ENCODE data around the gene NIPAL1.
"Not testable (repeated sequence)": the region's sequence is repeated elsewhere in the genome, so short reads cannot be mapped to it uniquely, and the experiment has no call there.

The NIPAL1 gene

GRCh38 chr4:48008021-48008596 lies 8.5 kb upstream of the NIPAL1 start:
- no peaks in the 10 kb centered on the region for H3K27me3 ChIP-seq (ENCODE audit: insufficient read depth, low read length, poor library complexity)
- H3K4me1 ChIP-seq (ENCODE audit: insufficient read depth, low read length) = no peaks in the 10 kb centered on the region
- H3K36me3 ChIP-seq (ENCODE audit: insufficient read depth, low read length) = no peaks in the 10 kb centered on the region
- H3K9ac ChIP-seq (ENCODE audit: low read depth, low read length) = no peak overlapping the region
- H4K20me1 ChIP-seq (ENCODE audit: insufficient read depth, low read length) = no peaks in the 10 kb centered on the region
- no peaks in the 10 kb centered on the region for H3K79me2 ChIP-seq (ENCODE audit: insufficient read depth, low read length)
- TF ChIP-seq EZH2 (IDR thresholded peaks at IDR 0.05; ENCODE audit: borderline replicate concordance, low read depth, low read length, severe bottlenecking) (no peak), CTCF (IDR thresholded peaks at IDR 0.05; ENCODE audit: borderline replicate concordance, extremely low read depth, low read length, poor library complexity, severe bottlenecking) (no peak)
- no peak overlapping the region for H3K4me2 ChIP-seq (ENCODE audit: insufficient read depth, low read length)
- no peak for DNase-seq
- no peak overlapping the region for H2AFZ ChIP-seq (ENCODE audit: low read depth, low read length)
- H3K9me3 ChIP-seq (ENCODE audit: insufficient read depth, low read length, severe bottlenecking) = peaks cover 12% of the 10 kb centered on the region
- ATAC-seq (ENCODE audit: insufficient read depth, low read depth) = no peak
- H3K27ac ChIP-seq (ENCODE audit: low read length) = no peak overlapping the region
- H3K4me3 ChIP-seq (ENCODE audit: low read depth in 1 of 2, low read length in 2 of 2) = no peak overlapping the region

GRCh38 chr4:48010906-48011305 lies 5.7 kb upstream of the NIPAL1 start:
- not testable (repeated sequence) for H3K4me2 ChIP-seq (ENCODE audit: insufficient read depth, low read length); H3K27ac ChIP-seq (ENCODE audit: low read length); H2AFZ ChIP-seq (ENCODE audit: low read depth, low read length)

GRCh38 chr4:48011722-48012121 lies 4.8 kb upstream of the NIPAL1 start:
- DNase-seq (no peak), ATAC-seq (ENCODE audit: insufficient read depth, low read depth) (no peak)
- Histone ChIP-seq H3K4me1 (ENCODE audit: insufficient read depth, low read length) (no peaks in the 10 kb centered on the region), H3K79me2 (ENCODE audit: insufficient read depth, low read length) (no peaks in the 10 kb centered on the region), H4K20me1 (ENCODE audit: insufficient read depth, low read length) (no peaks in the 10 kb centered on the region), H3K9ac (ENCODE audit: low read depth, low read length) (no peak overlapping the region), H3K9me3 (ENCODE audit: insufficient read depth, low read length, severe bottlenecking) (peaks cover 12% of the 10 kb centered on the region), H3K27ac (ENCODE audit: low read length) (no peak overlapping the region), H2AFZ (ENCODE audit: low read depth, low read length) (no peak overlapping the region), H3K4me2 (ENCODE audit: insufficient read depth, low read length) (no peak overlapping the region), H3K27me3 (ENCODE audit: insufficient read depth, low read length, poor library complexity) (no peaks in the 10 kb centered on the region), H3K36me3 (ENCODE audit: insufficient read depth, low read length) (no peaks in the 10 kb centered on the region), H3K4me3 (ENCODE audit: low read depth in 1 of 2, low read length in 2 of 2) (no peak overlapping the region)
- TF ChIP-seq CTCF (IDR thresholded peaks at IDR 0.05; ENCODE audit: borderline replicate concordance, extremely low read depth, low read length, poor library complexity, severe bottlenecking) = no peak
- TF ChIP-seq EZH2 (IDR thresholded peaks at IDR 0.05; ENCODE audit: borderline replicate concordance, low read depth, low read length, severe bottlenecking) = no peak

More at GRCh38 chr4:48010906-48011305, 5.7 kb upstream of the NIPAL1 start:
- not testable (repeated sequence) for H3K79me2 ChIP-seq (ENCODE audit: insufficient read depth, low read length); H3K36me3 ChIP-seq (ENCODE audit: insufficient read depth, low read length); DNase-seq; H4K20me1 ChIP-seq (ENCODE audit: insufficient read depth, low read length); H3K4me1 ChIP-seq (ENCODE audit: insufficient read depth, low read length); ATAC-seq (ENCODE audit: insufficient read depth, low read depth); H3K4me3 ChIP-seq (ENCODE audit: low read depth in 1 of 2, low read length in 2 of 2); H3K9ac ChIP-seq (ENCODE audit: low read depth, low read length); H3K27me3 ChIP-seq (ENCODE audit: insufficient read depth, low read length, poor library complexity)
- H3K9me3 ChIP-seq (ENCODE audit: insufficient read depth, low read length, severe bottlenecking) = peaks cover 12% of the 10 kb centered on the region

GRCh38 chr4:48012824-48013223 lies 3.7 kb upstream of the NIPAL1 start:
- no peak overlapping the region for H3K4me3 ChIP-seq (ENCODE audit: low read depth in 1 of 2, low read length in 2 of 2)
- no peak for ATAC-seq (ENCODE audit: insufficient read depth, low read depth)
- H3K4me2 ChIP-seq (ENCODE audit: insufficient read depth, low read length) = no peak overlapping the region
- no peak overlapping the region for H2AFZ ChIP-seq (ENCODE audit: low read depth, low read length)
- H3K79me2 ChIP-seq (ENCODE audit: insufficient read depth, low read length) = no peaks in the 10 kb centered on the region
- H3K9me3 ChIP-seq (ENCODE audit: insufficient read depth, low read length, severe bottlenecking) = peaks cover 3% of the 10 kb centered on the region
- H4K20me1 ChIP-seq (ENCODE audit: insufficient read depth, low read length) = no peaks in the 10 kb centered on the region
- no peaks in the 10 kb centered on the region for H3K27me3 ChIP-seq (ENCODE audit: insufficient read depth, low read length, poor library complexity)
- H3K36me3 ChIP-seq (ENCODE audit: insufficient read depth, low read length) = no peaks in the 10 kb centered on the region
- TF ChIP-seq CTCF (IDR thresholded peaks at IDR 0.05; ENCODE audit: borderline replicate concordance, extremely low read depth, low read length, poor library complexity, severe bottlenecking) (no peak), EZH2 (IDR thresholded peaks at IDR 0.05; ENCODE audit: borderline replicate concordance, low read depth, low read length, severe bottlenecking) (no peak)
- H3K27ac ChIP-seq (ENCODE audit: low read length) = no peak overlapping the region
- no peak overlapping the region for H3K9ac ChIP-seq (ENCODE audit: low read depth, low read length)
- no peaks in the 10 kb centered on the region for H3K4me1 ChIP-seq (ENCODE audit: insufficient read depth, low read length)
- DNase-seq = no peak

All from DND-41 (cell line).